ENCODE results near the gene GPN1.

- TF ChIP-seq POLR2AphosphoS5 (IDR thresholded peaks at IDR 0.05; ENCODE audit: low read depth, low read length) = no peak
- TF ChIP-seq POLR2A (IDR thresholded peaks at IDR 0.05; ENCODE audit: low read depth, low read length) = no peak
Measured at GRCh38 chr2:27690052-27690451, 61.2 kb downstream of the GPN1 start.
